HG03196 (cell line): Measurements from ENCODE around the gene PLG.
"Not testable (repeated sequence)": the region's sequence is repeated elsewhere in the genome, so short reads cannot be mapped to it uniquely, and the experiment has no call there.

Source experiments
- ATAC-seq: cut with Tn5 transposase; IDR thresholded peaks from one replicate; pipeline ENCODE4 v1.9.1; 2021; ENCODE audit not compliant: unreplicated experiment

Gene PLG

DNA sequence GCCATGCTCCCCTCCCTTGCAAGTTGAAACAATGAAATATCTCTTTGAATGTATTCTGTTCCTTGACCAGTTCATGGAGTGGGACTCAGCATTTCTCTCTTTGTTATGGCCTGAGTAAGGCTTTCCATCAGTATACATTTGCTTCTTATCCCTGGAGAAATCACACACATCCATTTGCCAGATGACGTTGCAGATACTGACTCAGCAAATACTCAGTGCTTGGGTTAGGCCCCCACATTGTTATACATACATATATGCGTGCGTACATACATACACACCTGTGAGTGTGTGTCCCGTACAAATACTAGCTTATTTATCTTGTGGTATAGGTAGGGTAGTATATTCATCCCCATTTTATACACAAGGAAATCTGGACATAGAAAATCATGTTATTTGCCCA, 72.4 kb downstream of the PLG start:
- ATAC-seq, result no peak

DNA sequence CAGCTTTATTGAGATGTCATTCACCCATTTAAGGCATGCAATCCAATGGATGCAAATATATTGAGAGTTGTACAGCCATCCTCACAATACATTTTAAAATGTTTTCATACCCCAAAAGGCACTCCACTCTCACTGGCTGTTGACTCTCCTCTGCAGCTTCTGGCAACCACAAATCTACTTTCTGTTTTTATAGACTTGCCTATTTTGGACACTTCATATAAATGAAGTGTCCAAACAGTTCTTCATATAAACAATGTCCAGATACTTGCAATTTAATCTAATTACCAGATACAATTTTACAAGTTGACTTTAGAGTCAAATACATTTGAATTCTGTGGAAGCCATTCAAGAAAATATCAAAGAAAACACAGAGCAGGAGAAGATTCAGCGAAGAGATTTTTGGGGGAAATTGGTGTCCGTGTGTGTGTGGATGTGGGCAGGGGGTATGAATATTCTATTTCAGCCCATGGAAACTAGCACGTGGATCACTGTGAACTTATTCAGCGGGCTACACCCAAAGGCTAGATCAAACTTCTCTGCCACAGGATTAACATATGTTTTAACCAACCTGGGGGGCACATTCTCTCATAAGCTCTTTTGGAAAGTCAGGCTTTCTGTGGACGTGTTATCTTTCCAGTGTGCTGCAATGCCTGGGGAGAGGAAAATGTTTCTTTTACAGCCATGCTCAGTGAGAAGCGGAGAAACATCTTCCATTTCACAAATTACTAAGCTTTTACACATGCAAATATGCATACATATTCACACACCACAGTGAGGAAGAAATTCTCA, 73.9 kb downstream of the PLG start:
- no peak for ATAC-seq

DNA sequence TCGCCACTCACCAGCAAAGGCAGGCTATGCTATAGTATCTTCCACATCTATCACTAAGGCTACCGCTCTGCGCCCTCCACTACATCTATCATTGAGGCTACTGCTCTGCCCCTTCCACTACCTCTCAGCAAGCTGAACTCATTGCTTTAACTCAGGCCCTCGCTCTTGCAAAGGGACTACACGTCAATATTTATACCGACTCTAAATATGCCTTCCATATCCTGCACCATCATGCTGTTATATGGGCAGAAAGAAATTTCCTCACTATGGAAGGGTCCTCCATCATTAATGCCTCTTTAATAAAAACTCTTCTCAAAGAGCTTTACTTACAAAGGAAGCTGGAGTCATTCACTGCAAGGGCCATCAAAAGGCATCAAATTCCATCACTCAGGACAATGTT, 77.1 kb downstream of the PLG start:
- not testable (repeated sequence) for ATAC-seq

DNA sequence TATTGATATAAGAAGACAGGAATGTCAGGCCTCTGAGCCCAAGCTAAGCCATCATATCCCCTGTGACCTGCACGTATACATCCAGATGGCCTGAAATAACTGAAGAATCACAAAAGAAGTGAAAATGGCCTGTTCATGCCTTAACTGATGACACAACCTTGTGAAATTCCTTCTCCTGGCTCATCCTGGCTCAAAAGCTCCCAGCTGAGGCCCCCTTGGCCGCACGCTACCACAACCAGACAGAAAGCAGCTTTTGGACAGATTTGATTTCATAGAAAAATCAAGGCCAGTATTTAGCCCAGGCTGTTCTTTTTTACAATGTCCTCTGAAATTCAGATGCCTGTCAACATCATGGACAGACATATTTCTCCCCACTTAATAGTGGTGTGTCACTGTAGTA, 78.6 kb downstream of the PLG start:
- ATAC-seq, result not testable (repeated sequence)

DNA sequence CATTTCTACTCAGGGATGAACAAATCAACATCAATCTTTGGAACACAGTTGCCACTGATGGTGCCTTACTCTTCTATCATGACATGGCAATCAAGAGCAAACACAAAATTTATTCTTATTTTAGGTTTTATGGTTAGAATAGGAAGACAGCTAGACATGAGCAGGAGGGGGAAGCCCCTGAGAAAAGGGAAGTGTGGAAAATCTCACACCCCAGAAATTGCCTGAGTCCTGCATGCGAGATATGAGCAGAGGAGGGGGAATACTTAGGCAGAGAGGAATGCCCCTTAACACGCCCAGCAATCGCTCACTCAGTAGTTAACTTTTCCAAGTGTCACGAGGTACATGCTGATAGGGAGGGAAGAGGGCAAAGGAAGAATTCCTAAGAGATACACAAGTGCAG, 79.3 kb downstream of the PLG start:
- no peak for ATAC-seq

DNA sequence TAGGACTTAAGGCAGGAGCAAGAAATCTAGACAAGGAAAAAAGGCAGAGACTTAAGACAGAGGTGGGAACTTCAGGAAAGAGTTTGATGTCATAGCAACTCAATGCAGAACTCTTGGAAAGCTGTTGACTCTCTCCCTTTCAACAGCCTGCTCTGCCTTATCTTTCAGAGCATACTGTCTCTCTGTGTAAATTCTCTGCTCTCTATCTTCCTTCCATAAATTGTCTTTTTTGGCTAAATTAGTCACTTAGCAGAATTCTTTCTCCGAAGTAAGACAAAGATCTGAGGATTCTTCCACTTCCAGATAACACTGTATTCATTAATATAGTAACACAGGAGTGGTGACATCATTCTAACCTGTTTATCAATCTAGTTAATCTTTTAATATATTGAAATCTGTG, 80.2 kb downstream of the PLG start:
- ATAC-seq, result no peak

DNA sequence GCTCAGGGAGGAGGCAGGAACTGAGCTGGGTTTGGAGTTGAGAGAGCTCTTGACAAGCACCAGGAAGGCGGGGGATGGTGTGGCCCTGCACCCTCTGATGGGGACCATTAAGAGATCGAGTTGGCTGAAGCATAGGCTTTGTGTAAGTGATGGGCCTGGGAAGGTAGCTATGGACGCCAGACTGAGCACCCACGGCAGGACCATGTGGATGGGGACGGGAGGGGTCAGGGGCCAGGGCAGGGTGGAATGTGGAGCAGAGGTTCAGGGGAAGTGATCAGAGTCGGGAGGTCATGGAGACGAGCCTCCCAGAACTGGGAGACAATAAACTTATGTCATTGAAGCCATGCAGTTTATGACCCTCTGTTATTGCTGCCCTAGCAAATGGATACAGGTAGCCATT, 81.7 kb downstream of the PLG start:
- ATAC-seq, result no peak

DNA sequence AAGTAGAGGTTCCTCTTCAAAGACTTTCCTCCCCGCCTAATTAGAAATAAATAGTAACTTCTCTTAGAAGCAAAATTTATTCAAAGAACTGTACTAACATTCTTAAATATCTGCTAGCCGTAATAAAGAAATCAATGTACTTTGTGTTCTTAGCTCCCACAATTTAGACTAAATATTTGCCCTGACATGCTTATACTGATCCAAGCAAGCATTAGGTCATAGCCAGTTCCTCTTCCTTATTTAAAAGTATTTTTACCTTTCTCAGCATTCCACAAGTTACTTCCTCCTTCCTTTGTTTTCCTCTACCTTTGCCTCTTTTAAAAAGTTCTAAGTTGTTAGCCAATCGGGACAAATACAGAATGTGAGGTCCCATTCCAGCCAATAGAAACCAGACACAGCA, 86.1 kb downstream of the PLG start:
- ATAC-seq, result not testable (repeated sequence)

DNA sequence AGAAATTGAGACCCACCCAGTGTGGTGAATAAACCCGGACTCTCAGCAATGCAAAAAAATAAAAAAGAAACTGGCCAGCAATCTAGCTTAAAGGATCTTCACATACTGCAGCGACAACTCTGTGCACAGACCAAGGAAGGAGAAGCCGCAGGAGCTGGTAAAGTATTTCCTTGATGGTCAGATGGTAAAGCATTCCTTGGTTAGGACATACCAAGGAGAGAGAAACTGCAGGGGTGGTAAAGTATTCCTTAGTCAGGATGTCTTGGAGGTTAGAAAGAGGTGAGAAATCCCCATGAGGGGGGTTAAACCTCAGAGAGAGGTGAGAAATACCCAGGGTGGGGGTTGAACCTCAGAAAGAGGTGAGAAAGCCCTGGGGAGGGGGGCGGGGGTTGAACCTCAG, 86.8 kb downstream of the PLG start:
- no peak for ATAC-seq

DNA sequence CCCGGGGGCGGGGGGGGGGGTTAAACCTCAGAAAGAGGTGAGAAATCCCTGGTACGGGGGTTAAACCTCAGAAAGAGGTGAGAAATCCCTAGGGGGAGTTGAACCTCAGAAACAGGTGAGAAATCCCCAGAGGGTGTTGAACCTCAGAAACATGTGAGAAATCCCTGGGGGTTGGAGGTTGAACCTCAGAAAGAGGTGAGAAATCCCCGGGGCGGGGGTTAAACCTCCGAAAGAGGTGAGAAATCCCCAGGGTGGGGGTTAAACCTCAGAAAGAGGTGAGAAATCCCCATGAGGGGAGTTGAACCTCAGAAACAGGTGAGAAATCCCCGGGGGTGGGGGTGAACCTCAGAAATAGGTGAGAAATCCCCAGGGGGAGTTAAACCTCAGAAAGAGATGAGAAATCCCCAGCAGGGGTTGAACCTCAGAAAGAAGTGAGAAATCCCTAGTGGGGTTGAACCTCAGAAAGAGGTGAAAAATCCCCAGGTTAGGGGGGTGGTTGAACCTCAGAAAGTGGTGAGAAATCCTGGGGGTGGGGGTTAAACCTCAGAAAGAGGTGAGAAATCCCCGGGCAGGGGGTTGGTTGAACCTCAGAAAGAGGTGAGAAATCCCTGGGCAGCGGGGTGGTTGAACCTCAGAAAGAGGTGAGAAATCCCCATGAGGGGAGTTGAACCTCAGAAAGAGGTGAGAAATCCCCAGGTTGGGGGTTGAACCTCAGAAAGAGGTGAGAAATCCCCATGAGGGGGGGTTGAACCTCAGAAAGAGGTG, 87.4 kb downstream of the PLG start:
- ATAC-seq, result no peak

DNA sequence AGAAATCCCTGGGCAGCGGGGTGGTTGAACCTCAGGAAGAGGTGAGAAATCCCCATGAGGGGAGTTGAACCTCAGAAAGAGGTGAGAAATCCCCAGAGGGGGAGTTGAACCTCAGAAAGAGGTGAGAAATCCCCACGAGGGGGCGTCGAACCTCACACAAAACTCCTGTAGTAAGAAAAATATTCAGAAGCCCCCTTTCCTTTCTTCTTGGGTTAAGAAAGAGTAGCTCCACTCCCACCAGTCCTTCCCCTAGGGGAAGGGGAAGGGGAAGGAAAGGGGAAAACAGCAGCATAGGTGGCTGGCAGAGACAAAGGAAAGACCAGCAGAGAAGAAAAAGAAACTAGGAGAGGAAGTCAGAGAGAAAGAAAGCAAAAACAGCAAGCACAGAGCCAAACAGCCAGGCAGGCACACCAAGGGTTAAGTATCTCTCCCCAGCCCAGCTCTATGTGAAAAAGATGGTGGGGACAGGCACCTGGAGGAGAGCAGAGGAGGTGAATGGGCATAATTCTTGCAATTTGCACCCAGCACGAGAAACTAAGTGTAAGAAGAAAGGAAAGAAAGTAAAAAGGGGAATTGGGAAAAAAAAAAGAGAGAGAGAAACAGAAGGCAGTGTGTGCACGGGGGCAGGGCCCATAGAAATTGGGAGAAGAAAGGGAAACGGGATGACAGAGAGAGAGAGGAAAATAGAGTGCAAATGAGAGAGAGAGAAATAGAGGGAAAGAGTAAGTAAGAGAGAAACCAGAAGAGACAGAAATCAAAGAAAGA, 88.2 kb downstream of the PLG start:
- no peak for ATAC-seq

DNA sequence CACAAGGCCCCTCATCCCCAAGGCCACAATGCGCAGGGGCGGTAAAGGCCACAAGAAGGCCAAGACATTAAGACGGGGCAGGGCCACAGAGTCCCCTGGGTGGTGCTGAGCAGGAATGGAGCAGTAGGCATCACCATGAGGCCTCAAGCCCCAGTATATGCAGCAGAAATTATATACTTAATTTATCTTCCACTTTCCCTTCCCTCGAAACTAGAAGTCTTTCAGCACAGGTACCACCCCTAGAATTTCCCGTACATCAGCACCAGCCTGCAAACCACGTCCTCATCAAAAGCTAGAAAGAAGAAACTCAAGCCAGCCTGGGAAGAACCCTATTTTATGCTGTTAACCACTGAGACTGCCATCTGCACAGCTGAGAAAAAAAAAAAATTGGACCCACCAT, 89.4 kb downstream of the PLG start:
- peak; percentile 66 for ATAC-seq

DNA sequence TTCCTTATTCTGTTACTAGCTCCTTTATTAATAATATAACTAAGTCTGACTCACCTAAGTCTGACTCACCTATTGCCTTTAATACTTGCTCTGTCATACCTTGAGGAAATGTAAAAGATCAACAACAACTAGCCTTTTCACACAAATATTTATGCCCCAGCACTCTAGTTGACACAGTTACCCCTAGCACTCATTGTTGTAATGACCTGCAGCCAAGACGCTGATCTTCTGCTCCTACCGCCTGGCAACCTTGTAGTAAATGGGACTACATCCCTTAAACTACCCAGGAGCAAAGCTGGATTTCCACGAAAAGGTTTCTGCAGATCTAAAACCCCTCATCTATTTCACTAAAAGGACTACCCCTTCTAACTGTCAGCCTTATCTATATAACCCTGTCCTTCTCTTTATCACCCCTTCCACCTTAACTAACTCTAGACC, 90.0 kb downstream of the PLG start:
- peak; percentile 46 for ATAC-seq

DNA sequence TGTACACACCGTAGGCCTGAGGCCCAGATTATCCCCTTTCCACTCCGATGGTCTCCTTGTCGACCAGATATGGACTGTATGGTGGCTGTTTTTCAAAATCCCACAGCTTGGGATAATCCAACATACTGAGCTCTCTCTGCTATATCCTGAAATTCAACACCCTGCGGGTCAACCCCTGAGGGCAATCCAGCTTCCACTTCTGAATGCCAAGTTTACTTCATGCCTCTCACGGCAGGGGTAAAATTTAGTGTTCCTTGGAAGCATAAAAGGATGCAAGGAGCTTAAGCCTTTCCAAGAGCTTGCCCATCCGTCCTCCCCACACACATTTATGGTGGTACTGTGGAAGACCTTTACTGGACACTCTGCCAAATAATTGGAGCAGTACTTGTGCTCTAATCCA, 90.7 kb downstream of the PLG start:
- no peak for ATAC-seq

DNA sequence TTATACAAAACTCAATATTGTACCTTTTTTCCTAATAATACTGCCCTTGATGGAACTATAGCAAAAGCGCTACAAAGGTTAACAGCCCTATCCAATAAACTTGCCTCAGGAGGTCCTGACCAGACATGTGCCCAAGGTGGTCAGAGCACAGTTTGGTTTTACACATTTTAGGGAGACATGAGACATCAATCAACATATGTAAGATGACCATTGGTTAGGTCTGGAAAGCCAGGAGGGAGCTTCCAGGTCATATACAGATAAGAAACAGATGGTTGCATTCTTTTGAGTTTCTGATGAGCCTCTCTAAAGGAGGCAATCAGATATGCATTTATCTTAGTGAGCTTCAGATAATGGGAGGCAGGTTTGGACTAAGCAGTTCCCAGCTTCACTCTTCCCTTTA, 91.6 kb downstream of the PLG start:
- no peak for ATAC-seq

DNA sequence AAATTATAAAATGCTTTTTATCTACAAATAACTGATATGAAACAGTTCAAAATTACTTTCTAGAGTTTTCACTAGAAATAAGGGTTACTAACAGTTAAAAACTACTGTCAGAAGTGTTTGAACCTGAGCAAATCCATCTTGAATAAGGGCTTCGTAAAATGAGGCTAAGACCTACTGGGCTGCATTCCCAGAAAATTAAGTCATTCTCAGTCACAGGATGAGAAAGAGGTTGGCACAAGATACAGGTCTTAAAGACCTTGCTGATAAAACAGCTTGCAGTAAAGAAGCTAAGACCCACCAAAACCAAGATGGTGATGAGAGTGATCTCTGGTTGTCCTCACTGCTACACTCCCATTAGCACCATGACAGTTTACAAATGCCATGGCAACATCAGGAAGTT, 93.7 kb downstream of the PLG start:
- no peak for ATAC-seq

DNA sequence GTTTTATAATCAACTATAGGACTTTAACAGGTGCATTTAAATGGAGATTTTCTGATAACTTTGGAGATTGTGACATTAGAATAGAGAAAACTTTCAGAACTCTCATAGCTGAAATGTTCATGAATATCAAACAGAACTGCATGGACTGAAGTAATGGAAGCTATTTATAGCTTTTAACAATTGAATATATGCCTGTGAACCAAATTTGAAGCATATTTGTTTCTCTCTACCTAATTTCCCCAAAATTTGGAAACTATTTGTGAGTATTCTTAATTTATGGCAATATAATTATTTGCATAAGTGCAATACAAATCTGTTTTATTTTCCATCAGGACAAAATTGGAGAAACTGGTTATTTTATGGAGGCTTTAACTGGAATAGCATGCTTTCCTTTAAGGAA, 96.6 kb downstream of the PLG start:
- ATAC-seq, result no peak

DNA sequence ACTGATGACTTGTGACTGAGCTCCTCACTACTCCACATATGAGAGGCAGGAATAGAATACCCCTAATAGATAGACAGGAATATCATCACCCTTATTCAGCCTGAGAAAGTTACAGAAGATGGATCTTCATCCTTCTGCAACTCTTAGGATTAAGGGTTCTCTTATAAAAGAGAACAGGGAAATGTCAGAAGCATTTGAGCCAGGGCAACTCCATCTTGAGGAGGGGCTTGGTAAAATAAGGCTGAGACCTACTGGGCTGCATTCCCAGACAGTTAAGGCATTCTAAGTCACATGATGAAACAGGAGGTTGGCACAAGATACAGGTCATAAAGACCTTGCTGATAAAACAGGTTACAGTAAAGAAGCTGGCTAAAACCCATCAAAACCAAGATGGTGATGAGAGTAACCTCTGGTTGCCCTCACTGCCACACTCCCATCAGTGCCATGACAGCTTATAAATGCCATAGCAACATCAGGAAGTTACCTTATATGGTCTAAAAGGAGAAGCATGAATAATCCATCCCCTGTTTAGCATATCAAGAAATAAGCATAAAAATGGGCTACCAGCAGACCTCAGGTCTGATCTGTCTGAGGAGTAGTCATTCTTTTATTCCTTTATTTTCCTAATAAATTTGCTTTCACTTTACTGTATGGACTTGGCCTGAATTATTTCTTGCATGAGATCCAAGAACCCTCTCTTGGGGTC, 97.9 kb downstream of the PLG start:
- no peak for ATAC-seq

DNA sequence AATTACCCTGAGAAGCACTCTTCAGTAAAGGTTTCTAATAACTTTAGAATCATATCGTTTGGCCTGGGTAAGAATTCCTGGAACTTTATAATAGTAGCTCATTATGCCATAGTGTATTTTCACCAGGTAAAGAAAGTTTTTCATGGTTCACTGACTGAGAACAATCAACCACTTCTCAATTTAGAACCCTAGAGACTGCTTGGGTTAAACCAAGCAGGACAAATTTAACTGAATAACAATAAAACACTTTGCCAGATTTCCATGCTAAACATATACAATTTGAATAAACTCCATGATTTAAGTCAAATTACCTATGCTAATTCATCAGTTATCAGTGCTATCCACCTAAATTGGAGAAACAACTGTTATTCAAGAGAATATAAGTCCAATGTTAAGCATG, 99.4 kb downstream of the PLG start:
- ATAC-seq, result no peak

DNA sequence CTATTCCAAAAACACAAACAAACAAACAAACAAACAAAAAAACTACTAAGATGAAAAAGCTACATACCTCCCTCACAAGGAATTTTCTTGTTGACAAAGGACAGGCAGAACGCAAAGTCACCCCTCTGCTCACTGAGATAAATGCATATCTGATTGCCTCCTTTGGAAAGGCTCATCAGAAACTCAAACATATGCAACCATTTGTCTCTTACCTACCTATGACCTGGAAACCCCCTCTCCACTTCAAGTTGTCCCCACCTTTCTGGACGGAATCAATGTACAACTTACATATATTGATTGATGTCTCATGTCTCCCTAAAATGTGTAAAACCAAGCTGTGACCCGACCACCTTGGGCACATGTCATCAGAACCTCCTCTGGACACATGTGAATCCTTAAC, 100.0 kb downstream of the PLG start:
- ATAC-seq, result not testable (repeated sequence)
